Stimulated activated CD4-positive, alpha-beta T cell treated with anti-CD3 and anti-CD28 coated beads, Interleukin-1b, Interleukin-23, amount 100 ng/mL, for 24 hours (primary cell): ENCODE results near the gene GREB1L.
A peak's percentile ranks its signal among the peaks of the same experiment; 100 is the strongest.

Experiments used
- DNase-seq, 4 experiments: peaks; one replicate each; pipeline ENCODE4 v3.0.0-alpha.2; 2020; ENCODE audit warnings: low read depth in 4 of 4, low spot score in 1 of 4

Gene GREB1L

DNA sequence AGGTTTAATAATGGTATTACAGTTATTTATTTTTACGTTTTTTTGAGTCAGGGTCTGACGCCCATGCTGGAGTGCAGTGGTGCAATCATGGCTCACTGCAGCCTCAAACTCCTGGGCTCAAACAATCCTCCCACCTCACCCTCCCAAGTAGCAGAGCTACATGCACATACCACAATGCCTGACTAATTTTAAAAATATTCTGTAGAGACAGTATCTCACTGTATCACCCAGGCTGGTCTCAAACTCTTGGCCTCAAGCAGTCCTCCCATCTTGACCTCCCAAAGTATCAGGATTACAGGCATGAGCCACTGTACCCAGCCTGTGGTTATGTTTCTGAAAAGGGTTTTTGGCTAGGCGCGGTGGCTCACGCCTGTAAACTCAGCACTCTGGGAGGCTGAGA, 237.7 kb downstream of the GREB1L start:
- no peak for DNase-seq

DNA sequence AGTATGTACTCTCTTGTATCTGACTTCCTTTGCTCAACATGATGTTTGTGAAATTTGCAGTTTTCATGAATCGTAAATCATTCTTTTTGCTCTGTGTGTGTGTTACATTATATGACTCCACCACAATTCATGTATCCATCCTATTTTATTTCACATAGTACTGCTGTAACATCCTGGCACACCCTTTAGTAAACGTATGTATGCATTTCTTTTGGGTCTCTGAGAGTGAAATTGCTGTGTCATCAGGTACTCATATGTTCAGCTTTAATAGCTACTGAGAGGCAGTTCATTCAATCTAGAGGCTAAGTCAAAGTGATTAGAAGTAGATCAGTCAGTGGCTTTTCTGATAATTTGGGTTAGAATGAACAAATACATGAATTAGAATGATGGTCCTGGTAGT, 239.7 kb downstream of the GREB1L start:
- DNase-seq = no peak

DNA sequence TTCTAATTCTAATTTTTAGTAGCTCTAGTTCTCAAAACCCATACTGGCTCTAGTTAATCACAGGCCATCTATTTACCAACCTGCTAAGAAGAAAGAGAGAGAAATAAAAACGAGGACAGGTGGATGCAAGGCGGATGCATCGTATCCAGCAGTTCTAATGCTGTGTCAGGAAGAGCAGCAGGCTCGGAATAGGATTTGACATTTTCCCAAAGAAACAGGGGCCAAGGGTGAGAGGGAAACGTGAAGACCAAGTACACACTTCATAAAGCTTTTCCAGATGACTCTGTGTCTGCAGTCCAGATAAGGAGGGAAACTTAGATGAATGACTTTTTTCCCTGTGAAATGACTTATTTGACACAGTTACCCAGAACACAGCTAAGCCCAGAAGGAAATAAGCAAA, 241.0 kb downstream of the GREB1L start:
- no peak for DNase-seq

DNA sequence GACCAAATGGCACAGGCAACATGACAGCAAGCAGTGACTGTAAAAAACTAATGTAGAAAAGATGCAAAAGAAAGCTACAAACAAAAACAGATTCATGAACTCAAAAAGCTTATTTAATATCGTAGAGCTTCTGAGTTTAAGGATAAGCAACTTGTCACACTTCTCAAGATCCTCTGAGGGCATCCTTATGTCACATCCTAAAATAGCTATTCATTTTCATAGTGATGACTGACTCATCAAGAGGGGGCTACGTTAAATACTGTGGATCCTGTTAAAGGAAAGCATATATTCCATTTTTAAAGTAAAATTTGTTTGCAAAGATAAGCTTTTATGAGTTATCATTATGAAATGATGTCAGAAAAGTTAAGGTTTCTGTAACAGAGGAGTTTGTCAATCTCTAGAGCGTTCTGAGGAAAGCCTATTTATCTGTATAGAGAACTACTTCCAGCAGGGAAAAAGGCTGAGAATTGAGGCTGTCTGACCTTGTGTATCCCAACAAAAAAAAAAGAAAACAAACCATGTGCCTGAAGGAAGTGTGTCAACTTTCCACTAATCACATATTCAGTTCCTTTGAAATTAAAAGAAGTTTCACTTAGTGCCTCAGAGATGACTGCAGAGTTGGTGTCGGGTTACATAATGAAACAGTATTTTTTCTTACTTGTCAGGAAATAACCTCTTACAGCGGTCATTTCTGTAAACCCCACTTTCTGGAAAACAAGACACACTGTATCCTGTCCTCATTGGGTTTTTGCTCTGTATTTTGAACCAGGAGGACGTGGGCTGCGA, 243.0 kb downstream of the GREB1L start:
- no peak for DNase-seq

DNA sequence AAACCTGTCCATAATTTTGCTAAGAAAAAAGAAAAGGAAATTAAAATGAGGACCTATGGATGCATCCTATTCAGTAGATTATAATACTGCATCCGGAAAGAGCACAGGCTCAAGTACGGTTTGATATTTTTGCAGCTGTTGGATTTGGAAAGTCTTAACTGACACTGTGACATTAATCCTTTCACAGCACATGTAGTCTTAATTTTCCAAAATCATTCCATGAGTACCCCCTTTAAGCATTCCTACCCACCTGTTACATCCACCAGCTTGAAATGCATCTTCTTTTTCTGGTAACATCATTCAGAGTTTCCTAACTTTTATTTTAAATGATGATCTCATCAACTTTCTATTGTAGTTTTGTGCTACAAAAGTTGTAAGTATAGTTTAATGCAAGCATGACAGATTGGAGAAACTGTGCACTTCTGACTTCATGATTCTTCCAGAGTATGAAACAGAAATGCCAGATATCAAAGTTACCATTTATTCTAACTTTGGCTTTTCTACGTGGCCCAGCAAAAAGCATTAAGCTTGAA, 244.9 kb downstream of the GREB1L start:
- DNase-seq = no peak

DNA sequence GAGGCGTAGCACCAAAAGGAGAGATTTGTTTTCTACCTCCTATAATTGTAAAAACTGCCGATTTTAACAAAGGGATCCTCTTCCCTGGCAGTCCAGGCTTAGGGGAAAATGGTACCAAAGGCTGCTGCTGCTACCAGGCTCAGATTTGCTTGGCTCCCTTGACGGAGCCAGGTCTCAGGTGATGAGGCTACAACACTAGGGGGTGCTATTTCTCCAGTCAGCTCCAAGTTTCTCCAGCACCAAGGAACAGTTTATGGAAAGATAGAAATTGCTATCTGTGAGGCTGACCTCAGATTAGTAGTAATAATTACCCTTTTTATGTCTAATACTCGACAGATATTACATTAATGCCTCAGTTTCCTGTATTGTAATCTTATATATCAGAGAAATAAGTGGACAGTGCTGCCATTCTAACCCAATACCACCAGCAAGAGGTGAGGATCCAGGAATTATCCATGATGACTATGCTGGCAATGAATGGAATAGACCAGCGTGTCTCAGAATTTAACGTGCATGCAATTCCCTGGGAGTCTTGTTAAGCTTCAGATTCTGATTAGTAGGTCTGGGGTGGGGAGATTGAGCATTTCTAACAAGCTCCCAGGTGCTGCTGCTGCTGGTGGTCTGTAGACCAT, 247.2 kb downstream of the GREB1L start:
- DNase-seq = peak in 1 of 4 experiments; percentile 2

DNA sequence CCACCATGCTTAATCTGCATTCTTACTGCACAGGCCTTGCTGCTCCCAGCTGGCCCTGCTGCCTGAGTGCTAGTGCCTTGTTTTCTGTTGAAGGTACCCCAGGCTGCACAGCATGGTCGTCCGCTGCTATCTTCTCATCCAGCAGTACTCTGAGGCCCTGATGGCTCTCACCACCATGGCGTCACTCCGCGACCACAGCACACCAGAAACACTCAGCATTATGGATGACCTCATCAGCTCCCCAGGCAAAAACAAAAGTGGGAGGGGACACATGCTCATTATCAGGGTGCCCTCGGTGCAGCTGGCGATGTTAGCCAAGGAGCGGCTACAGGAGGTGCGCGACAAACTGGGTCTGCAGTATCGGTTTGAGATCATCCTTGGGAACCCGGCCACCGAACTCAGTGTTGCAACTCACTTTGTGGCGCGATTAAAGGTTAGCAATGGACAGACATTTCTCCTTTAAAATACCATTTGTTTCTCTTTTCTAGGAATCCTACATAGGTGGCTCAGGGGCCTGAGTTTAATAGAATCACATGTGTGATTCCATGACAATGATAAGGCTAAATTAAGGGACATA, 248.0 kb downstream of the GREB1L start:
- no peak for DNase-seq

DNA sequence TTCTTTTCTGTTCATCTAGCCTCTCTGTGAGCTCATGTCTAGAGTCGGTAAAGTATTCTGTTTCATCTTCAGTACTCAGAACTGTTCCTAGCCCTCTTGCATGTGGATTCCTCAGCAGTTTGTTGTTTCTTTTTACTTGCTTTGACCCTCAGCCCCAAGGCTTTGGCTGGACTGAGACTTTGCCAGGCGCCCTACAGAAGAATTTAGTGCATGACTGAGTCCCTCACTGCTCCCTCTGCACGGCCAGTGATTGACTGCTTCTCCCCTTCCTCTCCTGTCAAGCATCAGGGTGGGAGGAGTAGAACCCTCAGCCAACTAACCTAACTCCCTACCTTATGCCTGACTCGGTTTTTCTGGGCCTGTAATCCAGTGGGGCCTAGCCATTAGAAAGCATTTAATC, 248.7 kb downstream of the GREB1L start:
- no peak for DNase-seq

DNA sequence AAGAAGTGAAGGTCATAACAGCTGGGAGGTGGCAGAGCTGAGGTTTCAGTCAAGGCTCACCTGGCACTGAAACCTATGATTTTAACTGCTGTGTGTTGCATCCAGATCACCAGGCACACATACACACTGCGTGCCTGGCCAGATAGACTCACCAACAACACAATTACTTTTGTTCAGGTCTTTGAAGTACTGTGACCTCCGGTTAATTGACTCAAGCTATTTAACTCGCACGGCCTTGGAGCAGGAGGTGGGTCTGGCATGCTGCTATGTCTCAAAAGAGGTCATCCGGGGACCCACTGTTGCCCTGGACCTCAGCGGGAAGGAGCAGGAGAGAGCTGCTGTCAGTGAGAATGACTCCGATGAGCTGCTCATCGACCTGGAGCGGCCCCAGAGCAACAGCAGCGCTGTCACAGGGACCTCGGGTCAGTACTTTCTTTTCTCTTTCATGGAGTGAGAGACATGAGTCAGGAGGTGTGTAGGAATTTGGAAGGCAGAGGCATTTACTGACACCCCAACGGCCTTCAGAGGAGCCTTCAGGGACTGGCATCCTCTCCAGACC, 254.3 kb downstream of the GREB1L start:
- no peak for DNase-seq

DNA sequence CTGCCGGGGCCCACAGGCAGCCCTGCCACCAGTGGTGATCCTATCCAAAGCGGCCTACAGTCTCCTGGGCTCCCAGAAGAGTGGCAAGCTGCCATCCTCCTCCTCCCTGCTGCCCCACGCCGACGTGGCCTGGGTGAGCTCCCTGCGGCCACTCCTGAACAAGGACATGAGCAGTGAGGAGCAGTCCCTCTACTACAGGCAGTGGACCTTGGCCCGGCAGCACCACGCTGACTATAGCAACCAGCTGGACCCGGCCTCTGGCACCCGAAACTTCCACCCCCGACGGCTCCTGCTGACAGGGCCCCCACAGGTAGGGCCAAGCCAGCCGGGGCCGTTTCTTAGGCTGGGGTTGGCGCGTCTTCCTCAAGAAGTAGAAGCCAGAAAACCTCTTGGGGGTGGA, 258.0 kb downstream of the GREB1L start:
- no peak for DNase-seq

DNA sequence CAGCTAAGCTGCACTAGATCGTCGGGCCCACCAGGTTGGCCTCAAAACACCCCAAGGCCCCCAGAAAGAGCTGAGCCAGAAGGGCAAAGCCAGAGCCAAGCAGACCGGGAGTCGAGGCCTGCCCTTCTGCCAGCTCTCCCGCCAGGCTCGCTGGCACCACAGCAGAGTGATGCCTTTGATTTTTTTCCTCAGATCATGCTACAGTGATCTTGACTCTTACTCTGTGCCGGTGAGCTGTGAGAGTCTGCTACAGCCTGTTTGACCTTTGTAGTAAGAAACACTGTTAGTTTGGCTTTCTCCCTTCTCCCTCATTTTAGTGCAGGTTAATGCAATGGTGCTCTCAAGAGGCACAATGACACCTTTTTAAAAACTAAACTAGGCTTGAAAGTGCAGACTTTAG, 260.6 kb downstream of the GREB1L start:
- no peak for DNase-seq

DNA sequence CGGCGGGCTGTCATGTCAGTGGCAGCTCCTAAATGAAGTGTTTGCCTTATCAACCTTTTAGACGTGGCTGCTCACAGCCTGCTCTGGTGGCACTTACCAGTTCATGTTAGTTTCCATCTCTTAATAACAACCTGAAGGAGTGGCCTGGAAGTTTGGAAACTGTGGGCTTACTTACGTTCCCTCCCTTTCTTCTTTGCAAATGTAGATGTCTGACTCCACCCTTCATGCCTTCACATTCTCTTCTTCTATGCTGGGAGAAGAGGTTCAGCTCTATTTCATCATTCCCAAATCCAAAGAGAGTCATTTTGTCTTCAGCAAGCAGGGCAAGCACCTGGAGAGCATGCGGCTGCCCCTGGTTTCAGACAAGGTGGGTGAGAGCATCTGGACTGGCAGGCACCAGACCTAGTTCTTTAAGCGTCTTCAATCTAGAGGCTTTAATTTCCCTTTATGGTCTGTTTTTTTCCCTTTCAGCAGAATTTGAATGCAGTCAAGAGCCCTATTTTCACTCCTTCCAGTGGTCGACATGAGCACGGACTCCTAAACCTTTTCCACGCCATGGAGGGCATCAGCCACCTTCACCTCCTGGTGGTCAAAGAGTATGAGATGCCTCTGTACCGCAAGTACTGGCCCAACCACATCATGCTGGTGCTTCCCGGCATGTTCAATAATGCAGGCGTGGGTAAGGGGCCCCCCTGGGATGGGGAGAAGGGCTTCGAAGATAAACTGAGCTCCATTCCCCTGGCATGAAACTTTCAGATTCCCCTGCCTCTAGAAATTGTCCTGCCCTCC, 266.1 kb downstream of the GREB1L start:
- DNase-seq = no peak

DNA sequence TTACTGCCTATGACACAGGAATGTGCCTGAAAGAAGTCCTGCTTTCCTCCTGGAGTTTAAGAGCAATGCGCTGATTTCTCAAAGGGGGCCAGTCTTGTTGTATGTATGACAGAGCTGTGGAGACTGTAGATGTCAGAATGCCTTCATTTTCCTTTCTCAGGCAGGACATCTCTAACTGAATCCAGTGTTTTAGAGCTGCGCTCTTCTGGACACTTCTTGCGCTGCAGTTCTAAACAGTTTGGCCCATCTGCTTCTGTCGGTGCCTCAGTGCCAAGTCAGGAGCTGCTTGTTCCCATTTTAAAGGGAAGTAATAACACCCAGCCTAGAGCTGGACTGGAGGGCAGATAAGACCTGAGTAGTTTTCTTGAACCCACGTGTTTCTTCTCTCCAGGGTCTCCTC, 267.0 kb downstream of the GREB1L start:
- no peak for DNase-seq

DNA sequence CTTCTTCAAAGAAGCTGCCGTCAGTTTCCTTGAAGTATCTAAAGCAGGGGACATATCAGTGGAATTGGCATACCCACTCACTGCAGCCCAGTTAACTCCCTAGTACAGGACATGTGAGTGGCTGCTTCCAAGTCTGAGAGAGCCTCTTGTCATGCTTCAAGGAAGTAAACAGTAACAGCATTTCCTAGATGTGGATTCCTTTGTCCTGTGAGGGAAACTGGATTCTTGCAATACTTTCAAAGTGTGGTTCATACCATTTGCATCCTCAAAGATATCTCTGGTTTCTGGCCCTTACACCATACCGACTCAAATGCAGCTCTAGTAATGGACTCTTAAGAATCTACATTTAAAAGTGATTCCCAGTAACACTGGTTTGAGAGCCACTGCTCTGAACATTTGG, 271.3 kb downstream of the GREB1L start:
- DNase-seq = no peak

DNA sequence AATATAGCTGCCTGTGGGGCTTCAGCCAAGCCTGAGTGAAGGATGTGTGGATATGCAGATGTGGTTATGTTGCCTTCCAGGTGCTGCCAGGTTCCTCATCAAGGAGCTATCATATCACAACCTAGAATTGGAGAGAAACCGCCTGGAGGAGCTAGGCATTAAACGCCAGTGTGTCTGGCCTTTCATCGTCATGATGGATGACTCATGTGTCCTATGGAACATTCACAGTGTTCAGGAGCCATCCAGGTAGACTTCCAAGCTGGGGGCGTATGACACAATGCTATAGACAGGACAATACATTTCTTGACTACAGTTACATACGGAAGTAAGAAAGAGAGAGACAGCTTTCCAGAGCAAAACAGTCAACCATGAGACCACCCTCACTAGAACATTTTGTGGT, 271.7 kb downstream of the GREB1L start:
- no peak for DNase-seq

DNA sequence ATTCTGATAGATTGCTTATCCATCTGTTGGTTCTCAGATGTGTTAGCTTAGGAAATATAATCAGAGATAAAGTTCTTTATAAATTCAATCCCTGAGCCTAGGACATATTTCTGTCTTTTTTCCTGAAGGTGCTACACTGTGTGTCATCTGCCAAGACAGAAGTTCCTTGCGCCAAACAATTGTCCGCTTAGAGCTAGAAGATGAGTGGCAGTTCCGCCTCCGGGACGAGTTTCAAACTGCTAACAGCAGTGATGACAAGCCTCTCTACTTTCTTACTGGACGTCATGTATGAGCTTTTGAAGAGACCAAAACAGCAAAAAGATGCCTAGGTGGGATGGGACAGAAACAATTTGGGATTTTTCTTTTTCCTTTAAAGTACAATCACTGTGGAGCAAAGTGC, 280.5 kb downstream of the GREB1L start:
- DNase-seq = no peak

DNA sequence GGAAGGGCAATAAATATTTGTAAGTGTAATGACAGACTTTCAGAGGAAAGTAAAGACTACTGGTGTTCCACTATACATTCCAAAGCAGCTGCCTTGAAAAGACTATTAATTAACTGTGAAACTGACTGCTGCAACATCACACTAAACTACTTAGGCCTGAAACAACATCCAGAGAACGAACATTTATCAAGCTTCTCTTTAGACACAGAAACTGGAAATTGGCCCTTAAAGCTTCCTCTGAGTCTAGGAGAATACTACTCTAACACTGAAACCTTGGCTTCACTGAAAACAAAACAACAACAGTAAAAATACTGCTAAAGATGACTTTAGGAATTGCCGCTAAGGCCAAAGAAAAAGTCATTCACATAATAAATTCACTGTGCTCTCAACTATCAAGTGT, 283.9 kb downstream of the GREB1L start:
- DNase-seq = no peak

DNA sequence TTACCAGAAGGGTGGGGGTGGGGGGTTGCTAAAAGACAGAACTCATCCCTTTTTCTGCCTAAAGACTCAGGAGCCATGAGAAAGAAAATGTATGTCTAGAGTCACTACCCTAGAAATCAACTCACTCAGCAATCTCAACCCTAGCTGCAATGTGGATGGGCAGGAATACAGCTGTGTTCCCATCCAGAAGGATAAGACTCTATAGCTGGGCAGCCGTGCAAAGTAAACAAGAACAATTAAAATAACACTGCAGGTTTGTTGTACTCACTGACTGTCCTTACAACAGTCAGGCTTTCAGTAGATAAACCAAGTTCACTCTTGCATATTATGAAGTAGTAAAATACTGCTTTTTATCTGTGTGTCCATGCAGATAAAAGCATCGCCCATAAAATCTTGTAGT, 284.4 kb downstream of the GREB1L start:
- DNase-seq = no peak

DNA sequence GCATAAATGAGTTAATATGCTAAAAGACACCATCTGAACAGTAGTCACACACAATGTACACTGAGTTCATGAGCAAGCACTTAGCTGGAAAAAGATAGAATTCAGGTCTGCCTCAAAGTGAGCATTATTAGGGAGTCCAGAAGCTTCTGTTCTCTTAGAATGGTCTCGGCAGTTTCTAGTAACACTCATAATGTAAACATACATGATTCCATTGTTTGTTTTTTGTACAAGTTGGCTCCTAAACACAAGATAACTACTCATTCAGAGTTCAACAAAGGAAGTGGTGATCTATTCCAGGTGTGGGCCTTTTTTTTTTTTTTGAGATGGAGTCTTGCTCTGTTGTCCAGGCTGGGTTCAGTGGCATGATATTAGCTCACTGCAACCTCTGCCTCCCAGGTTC, 292.3 kb downstream of the GREB1L start:
- DNase-seq = no peak

DNA sequence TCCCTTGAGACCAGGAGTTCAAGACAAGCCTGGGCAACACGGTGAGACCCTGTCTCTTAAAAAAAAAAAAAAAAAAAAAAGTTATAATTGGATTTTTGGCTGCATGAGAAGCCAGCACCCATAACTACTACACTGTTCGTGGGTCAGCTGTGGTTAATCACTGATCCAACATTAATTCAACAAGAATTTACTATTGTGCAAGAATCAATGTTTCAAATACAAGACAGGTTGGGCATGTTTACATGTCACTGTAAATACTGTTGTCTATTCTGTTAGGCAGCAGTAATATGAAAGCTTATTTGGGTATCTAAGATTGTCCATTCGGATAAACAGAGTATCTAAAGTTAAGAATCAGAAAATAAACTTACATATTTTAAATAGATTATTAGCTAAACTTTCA, 296.2 kb downstream of the GREB1L start:
- DNase-seq = no peak

DNA sequence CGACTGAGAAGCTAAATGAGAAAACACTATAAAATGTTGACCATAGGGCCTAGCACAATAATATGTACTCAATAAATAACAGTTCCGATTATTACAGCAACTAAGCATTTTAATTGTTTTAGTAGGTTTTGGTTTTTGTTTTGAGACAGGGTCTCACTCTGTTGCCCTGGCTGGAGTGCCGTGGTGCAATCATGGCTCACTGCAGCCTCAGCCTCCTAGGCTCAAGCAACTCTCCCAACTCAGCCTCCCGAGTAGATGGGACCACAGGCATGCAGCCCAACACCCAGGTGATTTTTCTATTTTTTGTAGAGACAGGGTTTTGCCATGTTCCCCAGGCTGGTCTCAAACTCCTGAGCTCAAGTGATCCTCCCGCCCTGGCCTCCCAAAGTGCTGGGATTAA, 304.4 kb downstream of the GREB1L start:
- DNase-seq = no peak
